SK-N-SH treated with all-trans-retinoic acid at 6 μM for 48 hours (cell line): ENCODE measurements around the gene EPOP.

Source experiments
- ATAC-seq: fragments of 200-7000 bp; cut with Tn5 transposase; 3 replicates; pipeline ENCODE4 v1.9.1; 2020; ENCODE audit warnings: mild to moderate bottlenecking, moderate library complexity
- ARNTL ChIP-seq: fragments of 450-650 bp; formaldehyde crosslinking; IDR thresholded peaks from 2 replicates; pipeline ENCODE4 v1.5.0; 2020; ENCODE audit warnings: low read depth, mild to moderate bottlenecking, moderate library complexity, borderline replicate concordance
- BACH2 ChIP-seq: fragments of 250-450 bp; sonication (Bioruptor Pico); IDR thresholded peaks from 2 replicates; pipeline ENCODE4 v1.9.0; 2021; ENCODE audit warnings: mild to moderate bottlenecking, borderline replicate concordance
- CREB5 ChIP-seq: fragments of 250-450 bp; sonication (Bioruptor Pico); IDR thresholded peaks from 2 replicates; pipeline ENCODE4 v1.5.1; 2020; ENCODE audit warnings: low read depth, mild to moderate bottlenecking, moderate library complexity
- CSDC2 ChIP-seq: fragments of 250-450 bp; sonication (Bioruptor Pico); IDR thresholded peaks from 2 replicates; pipeline ENCODE4 v1.5.0; 2020; ENCODE audit warnings: mild to moderate bottlenecking, moderate library complexity
- GLIS3 ChIP-seq: fragments of 250-450 bp; sonication (Bioruptor Pico); IDR thresholded peaks from 2 replicates; pipeline ENCODE4 v1.5.0; 2020; ENCODE audit warnings: mild to moderate bottlenecking, moderate library complexity
- ISL1 ChIP-seq: fragments of 250-450 bp; sonication (Bioruptor Pico); IDR thresholded peaks from 2 replicates; pipeline ENCODE4 v2.1.2; 2022; ENCODE audit warnings: mild to moderate bottlenecking, moderate library complexity
- PATZ1 ChIP-seq: fragments of 250-450 bp; sonication (Bioruptor Pico); IDR thresholded peaks from 2 replicates; pipeline ENCODE4 v1.8.0; 2020; ENCODE audit warnings: mild to moderate bottlenecking, moderate library complexity, borderline replicate concordance
- POU6F1 ChIP-seq: fragments of 250-450 bp; sonication (Bioruptor Pico); IDR thresholded peaks from 2 replicates; pipeline ENCODE4 v1.8.0; 2021; ENCODE audit warnings: low read depth, mild to moderate bottlenecking, moderate library complexity, borderline replicate concordance
- PPARA ChIP-seq: fragments of 250-450 bp; sonication (Bioruptor Pico); IDR thresholded peaks from 2 replicates; pipeline ENCODE4 v1.5.0; 2020; ENCODE audit warnings: mild to moderate bottlenecking, borderline replicate concordance
- RARB ChIP-seq: fragments of 250-450 bp; sonication (Bioruptor Pico); IDR thresholded peaks from 2 replicates; pipeline ENCODE4 v1.8.0; 2021; ENCODE audit warnings: mild to moderate bottlenecking, moderate library complexity
- SNAI2 ChIP-seq: fragments of 250-450 bp; sonication (Bioruptor Pico); IDR thresholded peaks from 2 replicates; pipeline ENCODE4 v1.5.0; 2020; ENCODE audit warnings: mild to moderate bottlenecking, moderate library complexity
- TCF4 ChIP-seq: fragments of 250-450 bp; sonication (Bioruptor Pico); IDR thresholded peaks from 2 replicates; pipeline ENCODE4 v1.8.0; 2021; ENCODE audit warnings: mild to moderate bottlenecking, moderate library complexity, borderline replicate concordance
- TOX ChIP-seq: fragments of 250-450 bp; sonication (Bioruptor Pico); IDR thresholded peaks from 2 replicates; pipeline ENCODE4 v1.8.0; 2021; ENCODE audit warnings: mild to moderate bottlenecking, moderate library complexity, borderline replicate concordance
- TSHZ2 ChIP-seq: fragments of 250-450 bp; sonication (Bioruptor Pico); IDR thresholded peaks from 2 replicates; pipeline ENCODE4 v1.5.0; 2020; ENCODE audit warnings: mild to moderate bottlenecking, moderate library complexity
- ZC3H10 ChIP-seq: fragments of 250-450 bp; sonication (Bioruptor Pico); IDR thresholded peaks from 2 replicates; pipeline ENCODE4 v1.5.1; 2021; ENCODE audit warnings: mild to moderate bottlenecking, moderate library complexity
- ZFP3 ChIP-seq: fragments of 250-450 bp; sonication (Bioruptor Pico); IDR thresholded peaks from 2 replicates; pipeline ENCODE4 v1.5.0; 2020; ENCODE audit warnings: mild to moderate bottlenecking, moderate library complexity
- ZFP30 ChIP-seq: fragments of 450-650 bp; formaldehyde crosslinking; IDR thresholded peaks from 2 replicates; pipeline ENCODE4 v1.5.0; 2022; ENCODE audit warnings: mild to moderate bottlenecking, moderate library complexity
- ZNF565 ChIP-seq: fragments of 450-650 bp; formaldehyde crosslinking; conservative IDR thresholded peaks from 2 replicates; pipeline ENCODE4 v1.5.0; 2020; ENCODE audit warnings: low read depth, mild to moderate bottlenecking, moderate library complexity
- ZNF70 ChIP-seq: fragments of 450-650 bp; formaldehyde crosslinking; IDR thresholded peaks from 2 replicates; pipeline ENCODE4 v1.5.0; 2020; ENCODE audit warnings: mild to moderate bottlenecking, moderate library complexity
- TF ChIP-seq, protein P1 (sequence below): fragments of 250-450 bp; sonication (Bioruptor Pico); IDR thresholded peaks from 2 replicates; pipeline ENCODE4 v1.5.1; 2021; ENCODE audit warnings: mild to moderate bottlenecking, moderate library complexity

EPOP gene

GRCh38 chr17:38674749-38675615 is at the start of gene EPOP:
Gene EPOP, minus strand, starts transcription at chr17:38674957. Its CDS starts 462 bp downstream, at chr17:38674495.
- ATAC-seq = peak; percentile 89
- TF ChIP-seq TOX (CRISPR knock-in tag) (no peak), ZFP30 (CRISPR knock-in tag) (no peak), ARNTL (CRISPR knock-in tag) (peak; percentile 77; the same call in 1 of the 2 replicates), CSDC2 (CRISPR knock-in tag) (no peak), POU6F1 (CRISPR knock-in tag) (no peak), CREB5 (no peak), GLIS3 (CRISPR knock-in tag) (no peak), ISL1 (CRISPR knock-in tag) (no peak), PATZ1 (CRISPR knock-in tag) (no peak), TSHZ2 (0 out of 2 replicates have a peak, but pooled peaks have one; percentile 21), BACH2 (CRISPR knock-in tag) (no peak)
- TF ChIP-seq, all 23 proteins: peak for 2

GRCh38 chr17:38721802-38722201 is 47.0 kb upstream of the EPOP start:
- TF ChIP-seq ZC3H10 (CRISPR knock-in tag) (no peak), ZFP30 (CRISPR knock-in tag) (no peak), PPARA (CRISPR knock-in tag) (no peak), ZNF70 (CRISPR knock-in tag) (no peak), TCF4 (CRISPR knock-in tag) (no peak), RARB (CRISPR knock-in tag) (no peak), ISL1 (CRISPR knock-in tag) (no peak), GLIS3 (CRISPR knock-in tag) (no peak), PATZ1 (CRISPR knock-in tag) (no peak), POU6F1 (CRISPR knock-in tag) (no peak), ZNF565 (CRISPR knock-in tag) (no peak), SNAI2 (no peak), TOX (CRISPR knock-in tag) (no peak), ZFP3 (CRISPR knock-in tag) (no peak), BACH2 (CRISPR knock-in tag) (no peak)
- TF ChIP-seq, protein P1, sequence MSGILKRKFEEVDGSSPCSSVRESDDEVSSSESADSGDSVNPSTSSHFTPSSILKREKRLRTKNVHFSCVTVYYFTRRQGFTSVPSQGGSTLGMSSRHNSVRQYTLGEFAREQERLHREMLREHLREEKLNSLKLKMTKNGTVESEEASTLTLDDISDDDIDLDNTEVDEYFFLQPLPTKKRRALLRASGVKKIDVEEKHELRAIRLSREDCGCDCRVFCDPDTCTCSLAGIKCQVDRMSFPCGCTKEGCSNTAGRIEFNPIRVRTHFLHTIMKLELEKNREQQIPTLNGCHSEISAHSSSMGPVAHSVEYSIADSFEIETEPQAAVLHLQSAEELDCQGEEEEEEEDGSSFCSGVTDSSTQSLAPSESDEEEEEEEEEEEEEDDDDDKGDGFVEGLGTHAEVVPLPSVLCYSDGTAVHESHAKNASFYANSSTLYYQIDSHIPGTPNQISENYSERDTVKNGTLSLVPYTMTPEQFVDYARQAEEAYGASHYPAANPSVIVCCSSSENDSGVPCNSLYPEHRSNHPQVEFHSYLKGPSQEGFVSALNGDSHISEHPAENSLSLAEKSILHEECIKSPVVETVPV (CRISPR knock-in tag) = no peak
- no peak for ATAC-seq
